Neural cell (in vitro differentiated cells): ENCODE data around the gene AHCYL1. TPM values are rescaled to one million over a fixed set of nuclear protein-coding genes. Genes with fewer than 3 reads are reported as not detected.

Experiments
- H2AFZ ChIP-seq: fragments of 200-600, 300-800 bp; sonication (generic), shearing (Covaris generic); 2 replicates; pipeline ENCODE4 v1.6.0; 2014; ENCODE audit warnings: low read depth, mild to moderate bottlenecking, antibody characterized with exemption, low read length, moderate library complexity
- H3F3A ChIP-seq: fragments of 200-600 bp; shearing (Covaris generic); 2 replicates; pipeline ENCODE4 v1.6.1; 2016; ENCODE audit warnings: mild to moderate bottlenecking, moderate library complexity, mixed read lengths, antibody characterized with exemption, low read length; ENCODE audit not compliant: insufficient read depth, poor library complexity, severe bottlenecking
- H3K27ac ChIP-seq: fragments of 200-600, 300-800 bp; sonication (generic), shearing (Covaris generic); 2 replicates; pipeline ENCODE4 v1.5.1; 2014; ENCODE audit warnings: mild to moderate bottlenecking, low read length, moderate library complexity
- H3K27me3 ChIP-seq: fragments of 300-800, 200-600 bp; sonication (generic), shearing (Covaris generic); 2 replicates; pipeline ENCODE4 v1.6.0; 2014; ENCODE audit warnings: mild to moderate bottlenecking, low read depth, low read length, moderate library complexity; ENCODE audit not compliant: insufficient read depth
- H3K36me3 ChIP-seq: fragments of 300-800, 200-600 bp; sonication (generic), shearing (Covaris generic); 2 replicates; pipeline ENCODE4 v1.5.1; 2014; ENCODE audit warnings: mild to moderate bottlenecking, antibody characterized with exemption, low read length, moderate library complexity; ENCODE audit not compliant: insufficient read depth
- H3K4me2 ChIP-seq: fragments of 300-800, 200-600 bp; sonication (generic), shearing (Covaris generic); 2 replicates; pipeline ENCODE4 v1.6.0; 2014; ENCODE audit warnings: mild to moderate bottlenecking, low read length
- H3K4me3 ChIP-seq: fragments of 300-800, 200-600 bp; sonication (generic), shearing (Covaris generic); 2 replicates; pipeline ENCODE4 v1.5.1; 2014; ENCODE audit warnings: mild to moderate bottlenecking, low read length, moderate library complexity
- H3K79me2 ChIP-seq: fragments of 200-600 bp; shearing (Covaris generic); replicated peaks from 2 replicates; pipeline ENCODE4 v1.6.0; 2014; ENCODE audit warnings: mild to moderate bottlenecking, low read length, moderate library complexity; ENCODE audit not compliant: insufficient read depth
- H3K9ac ChIP-seq: fragments of 300-800, 200-600 bp; sonication (generic), shearing (Covaris generic); 2 replicates; pipeline ENCODE4 v1.6.1; 2016; ENCODE audit warnings: mild to moderate bottlenecking, low read length, mixed read lengths
- H3K9me2 ChIP-seq: fragments of 200-600 bp; shearing (Covaris generic); 2 replicates; pipeline ENCODE4 v1.6.1; 2016; ENCODE audit warnings: mild to moderate bottlenecking, low read length, mixed read lengths; ENCODE audit not compliant: insufficient read depth
- H3K9me3 ChIP-seq: fragments of 200-600, 300-800 bp; sonication (generic), shearing (Covaris generic); 2 replicates; pipeline ENCODE4 v1.6.1; 2016; ENCODE audit warnings: mild to moderate bottlenecking, mixed run types, low read length, moderate library complexity, mixed read lengths
- H4K20me1 ChIP-seq: fragments of 200-600 bp; shearing (Covaris generic); 2 replicates; pipeline ENCODE4 v1.6.1; 2016; ENCODE audit warnings: mild to moderate bottlenecking, mixed run types; ENCODE audit not compliant: insufficient read depth
- CTCF ChIP-seq: fragments of 450-650 bp; IDR thresholded peaks from 2 replicates; pipeline ENCODE4 v1.5.1; 2014; ENCODE audit warnings: antibody characterized with exemption, mild to moderate bottlenecking, moderate library complexity; ENCODE audit not compliant: poor library complexity, severe bottlenecking
- EP300 ChIP-seq: fragments of 450-650 bp; conservative IDR thresholded peaks from 2 replicates; pipeline ENCODE4 v1.6.1; 2014; ENCODE audit warnings: antibody characterized with exemption, mild to moderate bottlenecking, moderate library complexity; ENCODE audit not compliant: poor library complexity, severe bottlenecking
- EZH2 ChIP-seq: fragments of 200-600, 300-800 bp; shearing (Covaris generic), sonication (generic); IDR thresholded peaks from 2 replicates; pipeline ENCODE4 v1.6.1; 2014; ENCODE audit warnings: antibody characterized with exemption, low read length, borderline replicate concordance, mild to moderate bottlenecking; ENCODE audit not compliant: insufficient read depth, poor library complexity, severe bottlenecking
- MXI1 ChIP-seq: fragments of 450-650 bp; conservative IDR thresholded peaks from 2 replicates; pipeline ENCODE4 v1.6.1; 2014; ENCODE audit warnings: antibody characterized with exemption, mild to moderate bottlenecking; ENCODE audit not compliant: poor library complexity, severe bottlenecking
- POLR2AphosphoS5 ChIP-seq: IDR thresholded peaks from 2 replicates; pipeline ENCODE4 v1.6.1; 2012
- RAD21 ChIP-seq: fragments of 450-650 bp; conservative IDR thresholded peaks from 2 replicates; pipeline ENCODE4 v1.6.1; 2014; ENCODE audit warnings: antibody characterized with exemption, mild to moderate bottlenecking, moderate library complexity
- REST ChIP-seq: IDR thresholded peaks from 2 replicates; pipeline ENCODE4 v1.6.1; 2012; ENCODE audit warnings: borderline replicate concordance
- SMC3 ChIP-seq: fragments of 450-650 bp; conservative IDR thresholded peaks from 2 replicates; pipeline ENCODE4 v1.6.1; 2014; ENCODE audit warnings: antibody characterized with exemption, mild to moderate bottlenecking, moderate library complexity; ENCODE audit not compliant: poor library complexity
- TAF1 ChIP-seq: IDR thresholded peaks from 2 replicates; pipeline ENCODE4 v1.6.1; 2012; ENCODE audit warnings: low read depth
- polyA plus RNA-seq: library from polyadenylated mRNA; depleted of rRNA; stranded (reverse); fragments of >200 nt; gene quantifications from 2 replicates; pipeline ENCODE4 v1.2.3, GENCODE V29; 2014

AHCYL1 gene
- polyA plus RNA-seq, 1 donor from 2014 or later: 48.7 TPM

GRCh38 chr1:110059133-110059863 lies 74.7 kb downstream of the AHCYL1 start:
- Histone ChIP-seq H3K36me3 (peaks cover 9% of the 10 kb centered on the region), H3K4me2 (no peak overlapping the region), H3K9ac (no peak overlapping the region), H3K27ac (no peak overlapping the region), H2AFZ (no peak overlapping the region), H3K4me3 (no peak overlapping the region), H3K9me3 (no peaks in the 10 kb centered on the region), H3F3A (no peaks in the 10 kb centered on the region), H4K20me1 (no peaks in the 10 kb centered on the region), H3K27me3 (no peaks in the 10 kb centered on the region), H3K9me2 (no peaks in the 10 kb centered on the region), H3K79me2 (no peaks in the 10 kb centered on the region)
- no peak for TF ChIP-seq MXI1
- no peak for TF ChIP-seq REST
- no peak for TF ChIP-seq TAF1
- TF ChIP-seq EP300: no peak
- no peak for TF ChIP-seq SMC3

GRCh38 chr1:110060034-110060661 lies 75.6 kb downstream of the AHCYL1 start:
- Histone ChIP-seq H3K9ac (no peak overlapping the region), H3K9me2 (no peaks in the 10 kb centered on the region), H3K27ac (no peak overlapping the region), H3K4me2 (no peak overlapping the region), H3K4me3 (no peak overlapping the region), H3K27me3 (peaks cover under 1% of the 10 kb centered on the region), H4K20me1 (no peaks in the 10 kb centered on the region), H3K79me2 (no peaks in the 10 kb centered on the region), H3K36me3 (peaks cover 5% of the 10 kb centered on the region), H3F3A (no peaks in the 10 kb centered on the region), H2AFZ (no peak overlapping the region), H3K9me3 (no peaks in the 10 kb centered on the region)
- TF ChIP-seq CTCF (peak; percentile 48), EZH2 (no peak)

- Histone ChIP-seq H4K20me1 (no peaks in the 10 kb centered on the region), H3K9me3 (no peaks in the 10 kb centered on the region), H3K36me3 (peaks cover 5% of the 10 kb centered on the region), H3K4me3 (no peak overlapping the region), H3K4me2 (no peak overlapping the region), H3K9ac (no peak overlapping the region), H3K27me3 (peaks cover 6% of the 10 kb centered on the region), H3K27ac (no peak overlapping the region), H3F3A (no peaks in the 10 kb centered on the region), H2AFZ (no peak overlapping the region), H3K9me2 (no peaks in the 10 kb centered on the region), H3K79me2 (no peaks in the 10 kb centered on the region)
- TF ChIP-seq MXI1: no peak
- no peak for TF ChIP-seq TAF1
- TF ChIP-seq POLR2AphosphoS5: no peak
- TF ChIP-seq EP300: no peak
- TF ChIP-seq SMC3: no peak
- TF ChIP-seq RAD21: no peak
- no peak for TF ChIP-seq REST
- TF ChIP-seq EZH2: no peak
- TF ChIP-seq CTCF: no peak
Observed at GRCh38 chr1:110060662-110061060, 76.1 kb downstream of the AHCYL1 start.
